Measurements from ENCODE around the gene POLN.

The POLN gene

GRCh38 chr4:2079926-2080325 is 162.0 kb downstream of the POLN start:
- no peak for DNase-seq

DNA sequence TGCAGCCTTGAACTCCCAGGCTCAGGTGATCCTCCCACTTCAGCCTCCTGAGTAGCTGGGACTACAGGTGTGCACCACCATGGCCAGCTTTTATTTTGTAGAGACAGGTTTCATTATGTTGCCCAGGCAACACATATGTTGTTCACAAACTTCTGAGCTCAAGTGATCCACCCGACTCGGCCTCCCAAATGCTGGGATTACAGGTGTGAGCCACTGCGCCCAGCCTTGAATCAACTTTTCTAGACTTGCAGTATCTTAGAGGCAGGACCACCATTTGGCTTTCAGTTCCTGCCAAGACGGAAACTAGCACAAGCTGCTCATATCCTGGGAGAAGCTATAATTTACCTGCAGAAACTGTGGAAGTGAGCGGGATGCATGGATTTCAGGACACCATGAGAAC is 162.9 kb downstream of the POLN start:
- no peak for DNase-seq

DNA sequence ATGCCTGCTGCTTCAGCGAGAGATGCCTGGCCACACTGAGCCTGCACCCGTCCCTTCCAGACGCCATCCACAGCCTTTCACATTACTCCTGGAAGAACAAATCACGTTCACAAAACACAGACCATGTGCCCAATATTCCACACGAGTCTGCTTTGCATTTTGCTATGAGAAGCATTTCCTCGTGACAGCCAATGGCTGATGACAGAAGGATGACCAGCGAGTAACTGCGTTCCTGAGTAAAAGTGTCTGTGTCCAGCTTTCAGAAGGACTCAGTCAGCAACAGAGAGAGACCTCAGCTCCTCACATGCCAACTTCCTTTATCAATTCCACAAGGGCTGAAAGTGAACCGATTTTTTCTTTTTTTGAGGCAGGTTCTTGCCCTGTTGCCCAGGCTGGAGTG is 163.3 kb downstream of the POLN start:
- no peak for DNase-seq

- DNase-seq: no peak
Measured at GRCh38 chr4:2077537-2078460, 164.1 kb downstream of the POLN start.

DNA sequence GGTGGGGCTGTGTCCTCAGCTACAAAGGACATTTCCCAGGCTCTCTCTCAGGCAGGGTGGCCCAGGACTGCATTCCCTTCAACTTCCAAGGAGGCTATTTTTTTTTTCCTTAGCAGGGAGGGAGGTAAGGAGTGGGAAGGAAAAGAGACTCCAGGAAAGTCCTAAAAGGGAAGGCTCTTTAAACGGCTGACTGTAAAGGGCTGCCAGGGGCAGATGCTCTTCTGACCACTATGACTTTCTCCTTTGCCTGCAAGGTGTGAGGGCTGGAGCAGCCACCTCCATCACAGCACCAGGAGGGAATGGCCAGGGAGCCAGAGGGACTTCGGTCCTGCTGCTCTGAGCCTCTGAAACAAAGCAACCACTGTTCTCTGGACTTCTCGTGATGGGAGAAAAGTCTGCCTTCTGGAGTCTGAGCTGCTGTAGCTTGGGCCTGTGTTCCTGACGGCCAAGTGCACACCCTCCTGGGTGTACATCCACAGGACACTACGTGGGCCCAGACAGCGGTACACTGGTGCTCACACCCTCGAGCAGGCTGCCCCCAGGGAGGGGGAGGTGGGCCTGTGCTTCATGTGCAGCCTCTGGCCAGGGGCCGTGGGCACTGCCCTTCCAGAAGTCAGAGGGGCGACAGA is 164.9 kb downstream of the POLN start:
- DNase-seq: no peak

DNA sequence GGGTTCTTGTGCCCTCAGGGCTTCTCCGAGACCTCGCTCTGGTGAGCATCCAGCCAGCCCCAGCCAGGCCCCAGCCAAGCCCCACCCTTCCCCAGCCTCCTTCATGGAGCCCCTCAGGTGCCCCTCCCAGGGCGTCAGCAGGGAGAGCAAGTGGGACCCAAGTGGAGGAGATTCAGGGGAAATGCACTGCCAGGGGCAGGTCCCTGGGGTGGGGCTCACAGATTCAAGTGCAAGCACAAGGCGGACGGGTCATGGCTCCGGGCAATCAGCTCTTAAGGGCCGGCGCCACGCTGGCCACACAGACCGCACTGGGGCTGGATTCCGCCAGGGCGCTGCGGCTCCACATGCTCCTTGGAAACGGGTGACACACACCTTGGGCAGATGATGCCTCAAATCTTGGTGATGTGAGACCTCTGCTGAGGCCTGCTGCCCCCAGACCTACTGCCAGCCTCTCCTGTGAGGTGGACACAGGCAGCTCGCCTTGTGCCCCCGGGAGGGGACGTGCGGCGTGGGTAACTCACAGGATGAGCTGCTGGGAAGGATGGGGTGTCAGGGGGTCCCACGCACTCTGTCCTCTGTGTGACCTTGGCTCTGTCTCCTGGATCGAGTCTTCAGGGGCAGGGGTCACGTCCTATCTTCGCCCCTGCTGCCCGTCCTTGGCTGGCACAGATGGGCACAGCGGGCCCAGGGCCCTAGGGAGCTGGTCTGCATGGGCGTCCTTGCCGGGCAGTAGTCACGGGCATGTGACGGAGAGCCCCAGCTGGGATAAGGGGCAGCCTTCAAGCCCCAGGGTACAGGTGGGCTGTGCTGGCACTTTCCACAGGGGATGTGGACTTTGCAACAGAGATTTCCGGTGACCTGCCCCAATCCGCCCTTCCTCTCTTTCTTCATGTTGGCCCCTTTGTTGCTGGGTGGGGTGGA is 165.7 kb downstream of the POLN start:
- DNase-seq: no peak

GRCh38 chr4:2075171-2075986 is 166.5 kb downstream of the POLN start:
- no peak for DNase-seq

DNA sequence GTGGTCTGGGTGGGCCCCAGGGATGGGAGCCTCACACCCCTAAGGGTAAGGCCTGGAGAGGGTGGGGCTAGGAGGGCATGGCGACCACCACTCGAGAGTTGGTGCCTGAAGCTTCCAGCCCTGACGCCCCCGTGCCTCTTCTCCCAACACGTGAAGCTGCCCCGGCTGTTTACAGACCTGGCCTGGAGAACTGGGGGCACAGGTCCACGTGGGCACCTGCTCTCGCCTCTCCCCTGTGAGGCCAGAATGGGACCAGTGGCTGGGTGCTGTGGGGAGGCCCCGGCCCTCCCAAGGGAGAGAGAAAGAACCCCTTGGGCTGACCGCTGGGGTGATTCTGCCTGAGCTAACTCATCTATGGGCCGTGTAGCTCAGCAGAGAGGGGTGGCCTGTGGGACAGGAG is 167.3 kb downstream of the POLN start:
- DNase-seq: no peak

DNA sequence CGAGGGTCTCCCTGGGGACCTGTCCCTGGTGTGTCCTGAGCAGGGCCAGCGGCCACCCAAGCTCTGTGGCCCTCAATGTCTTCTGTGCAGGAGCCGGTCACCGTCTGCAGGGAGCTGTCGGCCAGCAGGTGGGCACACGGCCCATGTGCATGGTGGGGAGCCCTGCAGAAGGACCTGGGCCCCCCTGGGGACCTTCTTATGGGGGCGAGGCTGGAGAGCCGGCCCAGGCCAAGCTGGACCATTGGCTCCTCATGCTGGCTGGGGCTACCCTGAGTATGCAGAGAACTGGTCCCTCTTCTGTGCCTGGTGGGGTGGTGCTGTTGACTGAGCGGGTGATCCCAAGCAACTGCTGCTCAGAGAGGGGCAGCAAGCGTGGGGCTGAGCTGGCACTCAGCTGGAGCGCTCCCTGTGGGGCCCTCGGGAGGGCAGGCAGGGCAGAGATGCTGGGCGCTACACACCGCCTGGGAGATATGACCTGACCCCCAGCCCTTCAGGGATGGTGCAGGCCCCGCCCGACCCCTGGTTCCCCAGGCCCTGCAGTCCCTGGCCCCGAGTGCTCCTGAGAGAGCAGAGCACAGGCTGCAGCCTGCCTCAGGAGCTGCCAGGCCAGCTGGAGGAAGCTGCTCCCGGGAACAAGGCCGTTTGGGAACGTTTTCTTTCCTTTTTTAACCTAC is 168.0 kb downstream of the POLN start:
- DNase-seq: no peak

DNA sequence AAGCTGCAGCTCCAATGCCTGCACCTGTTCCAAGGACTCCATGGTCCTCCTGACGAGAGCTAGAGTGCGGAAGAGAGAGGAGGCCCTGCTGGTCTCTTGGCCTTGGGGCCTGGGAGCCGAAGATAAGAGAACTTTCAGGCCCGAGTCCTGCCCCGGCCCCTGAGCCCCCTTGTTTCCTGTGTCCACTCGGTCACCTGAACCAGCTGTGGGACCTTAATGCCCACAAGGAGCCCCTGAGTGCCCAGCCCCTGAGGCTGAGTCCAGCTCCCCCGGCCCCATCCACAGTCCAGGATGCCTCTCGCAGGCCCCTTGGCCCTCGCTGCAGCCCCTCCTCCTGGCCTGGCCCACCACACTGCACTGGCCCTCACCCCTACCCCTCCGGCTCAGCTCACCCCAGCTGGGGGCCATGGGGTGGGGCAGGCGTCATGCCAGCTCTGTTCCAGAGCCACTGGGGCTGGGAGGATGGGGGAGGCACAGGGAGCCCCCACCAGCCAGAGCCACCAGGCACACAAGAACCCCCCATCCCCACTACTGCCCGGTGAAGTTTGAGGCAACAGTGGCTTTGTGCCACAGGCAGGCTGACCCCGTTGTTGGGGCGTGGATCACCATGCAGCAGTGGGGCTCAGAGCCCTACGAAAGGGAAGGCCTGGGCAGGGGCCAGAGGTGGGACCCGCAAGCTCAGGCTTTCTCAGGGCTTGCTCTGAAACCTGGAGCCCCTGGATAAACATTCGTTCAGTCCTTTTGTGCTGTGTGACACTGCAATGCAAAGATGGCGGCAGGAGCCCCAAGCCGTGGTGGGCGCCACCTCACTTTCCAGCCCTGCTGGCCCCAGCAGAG is 168.7 kb downstream of the POLN start:
- no peak for DNase-seq

DNA sequence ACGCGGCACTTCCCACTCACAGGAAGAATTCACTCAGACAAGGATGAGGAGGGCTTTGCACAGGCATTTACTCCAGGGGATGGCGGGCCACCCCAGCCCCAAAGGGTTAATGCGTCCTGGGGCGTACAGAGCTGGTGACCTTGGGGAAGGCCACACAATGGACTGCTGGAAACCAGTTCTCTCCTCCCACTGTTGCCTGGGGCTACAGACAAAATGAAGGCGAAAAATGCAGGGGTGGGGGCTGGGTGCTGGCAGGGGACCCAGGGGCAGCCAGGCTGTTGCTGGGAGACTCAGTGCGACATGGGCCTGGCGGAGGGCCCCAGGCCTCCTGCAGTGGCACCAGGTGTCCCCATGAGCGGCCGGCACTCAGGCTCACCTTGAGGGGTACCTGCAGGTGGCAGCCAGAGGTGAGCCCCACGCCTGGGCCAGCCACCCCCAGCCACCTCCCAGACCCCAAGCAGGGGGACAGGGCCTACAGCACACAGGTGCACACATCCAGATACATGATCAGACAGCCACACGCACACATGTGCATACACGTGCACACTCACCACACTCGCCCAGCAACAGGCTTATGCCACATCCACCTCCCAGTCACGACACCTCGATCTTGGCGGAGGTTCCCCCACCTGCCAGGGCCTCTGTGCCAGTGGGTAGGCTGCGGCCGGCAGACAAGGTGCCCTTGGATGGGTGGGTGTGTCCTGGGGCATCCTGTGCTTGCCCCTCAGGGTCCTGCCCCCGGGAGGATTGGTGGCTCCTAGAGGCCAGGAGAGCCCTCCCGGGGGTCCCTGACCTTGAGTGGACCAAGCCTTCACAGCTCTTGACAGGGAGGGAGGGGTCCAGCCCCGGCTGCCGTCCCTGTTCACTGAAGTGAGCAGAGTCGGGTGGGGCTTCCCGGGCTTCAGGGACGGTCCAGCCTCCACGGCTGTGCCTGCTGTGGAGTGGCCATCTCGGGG is 169.7 kb downstream of the POLN start:
- no peak for DNase-seq

- no peak for DNase-seq
Measured at GRCh38 chr4:2071252-2071911, 170.5 kb downstream of the POLN start.

DNA sequence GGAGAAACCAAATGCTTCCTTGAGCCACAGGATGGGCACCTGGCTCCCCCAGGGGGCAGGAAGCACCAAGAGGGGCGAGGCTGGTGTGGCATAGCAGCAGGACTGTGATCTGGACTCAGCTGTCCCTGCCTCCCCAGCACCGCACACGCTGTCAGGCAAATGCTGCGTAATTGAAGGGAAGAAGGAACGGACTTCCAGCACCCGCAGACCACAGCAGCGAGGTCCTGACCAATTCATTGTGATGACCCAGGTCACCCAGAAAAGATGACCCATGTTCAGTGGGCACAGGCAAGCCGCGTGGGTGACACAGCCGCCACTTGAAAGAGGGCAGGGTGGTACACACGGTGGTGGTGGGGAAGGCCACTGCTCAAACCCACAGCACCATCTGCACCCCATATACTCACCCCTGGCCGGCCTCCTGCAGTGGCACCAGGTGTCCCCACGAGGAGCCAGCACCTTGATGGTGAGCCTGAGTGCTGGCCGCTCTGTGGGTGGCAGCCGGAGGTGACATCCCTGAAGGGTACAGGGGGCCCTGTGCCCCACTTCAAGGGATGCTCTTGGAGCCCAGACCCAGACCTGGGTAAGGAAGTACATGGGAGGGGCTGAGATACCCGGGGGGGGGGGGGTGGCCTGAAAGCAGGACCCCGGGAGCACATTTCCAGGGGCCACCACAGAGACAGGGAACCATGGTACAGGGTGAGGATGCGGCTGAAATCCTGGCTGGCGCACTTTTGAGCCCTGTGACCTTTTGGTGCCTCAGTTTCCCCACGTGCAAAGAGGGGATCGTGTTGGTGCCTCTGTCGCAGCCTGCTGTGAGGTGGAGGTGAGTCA is 171.3 kb downstream of the POLN start:
- no peak for DNase-seq

DNA sequence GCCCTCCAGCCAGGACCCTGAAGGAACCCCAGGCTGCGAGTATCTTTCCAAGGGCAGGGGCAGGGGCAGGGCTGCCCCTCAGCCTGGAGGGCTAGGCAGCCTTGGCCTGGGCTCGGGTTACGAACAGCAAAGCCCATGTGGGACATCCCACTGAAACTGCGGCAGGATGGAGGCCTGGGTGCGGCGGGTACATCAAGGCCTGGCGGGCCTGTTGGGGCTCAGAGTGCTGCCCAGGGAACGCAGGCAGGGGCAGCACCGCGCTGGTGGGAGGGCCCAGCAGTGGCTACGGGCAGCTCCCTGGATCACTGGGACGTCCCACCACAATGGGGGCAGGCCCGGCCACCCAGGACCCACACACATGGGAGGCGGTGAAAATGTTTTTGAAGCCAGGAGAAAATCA is 171.9 kb downstream of the POLN start:
- DNase-seq: no peak

- DNase-seq: no peak
Measured at GRCh38 chr4:2069161-2069971, 172.6 kb downstream of the POLN start.

DNA sequence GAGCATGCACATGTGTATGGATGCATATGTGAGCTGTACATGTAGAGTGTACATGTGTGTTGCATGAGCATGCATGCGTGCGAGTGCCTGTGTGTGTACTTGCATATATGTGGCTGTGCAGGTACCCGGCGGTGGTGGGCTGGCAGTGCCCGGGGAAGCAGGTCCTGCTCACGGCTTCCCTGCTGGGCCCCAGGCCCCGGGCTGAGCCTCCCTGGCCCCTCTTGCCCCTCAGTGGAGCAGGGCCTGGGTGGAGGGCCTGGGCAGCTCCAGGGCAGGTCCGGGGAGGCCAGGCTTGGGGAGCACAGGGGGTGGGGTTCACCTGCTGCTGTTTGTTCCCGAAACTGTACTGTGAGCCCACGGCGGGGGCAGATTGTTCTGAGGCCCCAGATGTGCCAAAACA is 173.4 kb downstream of the POLN start:
- DNase-seq: no peak

DNA sequence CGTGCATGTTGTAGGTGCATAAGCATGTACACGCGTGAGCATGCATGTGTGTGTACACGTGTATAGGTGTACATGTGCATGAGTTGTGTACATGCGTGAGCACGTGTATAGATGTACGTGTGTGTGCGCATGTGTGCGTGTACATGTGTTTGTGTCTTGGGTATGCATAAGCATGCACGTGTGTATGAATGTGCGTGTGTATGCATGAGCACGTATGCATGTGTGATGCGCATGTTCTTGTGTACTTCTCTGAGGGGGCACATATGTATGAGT is 173.8 kb downstream of the POLN start:
- DNase-seq: no peak
